HepG2 (cell line): ENCODE results near the gene SGPP1. TPM values are rescaled to one million over a fixed set of nuclear protein-coding genes. Genes with fewer than 3 reads are reported as not detected.
A peak's percentile ranks its signal among the peaks of the same experiment; 100 is the strongest.

Source experiments
- GRHL1 ChIP-seq: sonication (generic); formaldehyde crosslinking; conservative IDR thresholded peaks from 2 replicates; pipeline ENCODE4 v1.8.0; 2022; ENCODE audit warnings: missing genetic modification reagents
- KMT2A ChIP-seq: sonication (generic); formaldehyde crosslinking; IDR thresholded peaks from 2 replicates; pipeline ENCODE4 v1.4.0; 2020; ENCODE audit warnings: missing genetic modification reagents
- MIER2 ChIP-seq: IDR thresholded peaks from 2 replicates; pipeline ENCODE4 v1.6.1; 2016; ENCODE audit warnings: missing biosample characterization, missing genetic modification reagents
- NFYC ChIP-seq: IDR thresholded peaks from 2 replicates; pipeline ENCODE4 v1.6.1; 2016; ENCODE audit warnings: missing genetic modification reagents, missing compliant biosample characterization
- PHF21A ChIP-seq: sonication (generic); formaldehyde crosslinking; IDR thresholded peaks from 2 replicates; pipeline ENCODE4 v1.5.0; 2020; ENCODE audit warnings: mild to moderate bottlenecking, missing genetic modification reagents
- SP140L ChIP-seq: sonication (generic); formaldehyde crosslinking; IDR thresholded peaks from 2 replicates; pipeline ENCODE4 v1.4.0; 2020; ENCODE audit warnings: missing genetic modification reagents, borderline replicate concordance
- ZBTB7B ChIP-seq: sonication (generic); formaldehyde crosslinking; IDR thresholded peaks from 2 replicates; pipeline ENCODE4 v1.4.0; 2020; ENCODE audit warnings: missing genetic modification reagents
- ZFP91 ChIP-seq: sonication (generic); formaldehyde crosslinking; IDR thresholded peaks from 2 replicates; pipeline ENCODE4 v1.9.0; 2022; ENCODE audit warnings: missing genetic modification reagents, mild to moderate bottlenecking, borderline replicate concordance
- ZNF281 ChIP-seq: sonication (generic); formaldehyde crosslinking; IDR thresholded peaks from 2 replicates; pipeline ENCODE4 v1.4.0; 2020; ENCODE audit warnings: missing genetic modification reagents, borderline replicate concordance
- ZNF44 ChIP-seq: sonication (generic); formaldehyde crosslinking; IDR thresholded peaks from 2 replicates; pipeline ENCODE4 v1.5.1; 2020; ENCODE audit warnings: mild to moderate bottlenecking, missing genetic modification reagents
- ZNF567 ChIP-seq: sonication (generic); formaldehyde crosslinking; IDR thresholded peaks from 2 replicates; pipeline ENCODE4 v1.8.1; 2023; ENCODE audit warnings: mild to moderate bottlenecking, missing genetic modification reagents, borderline replicate concordance
- ZNF704 ChIP-seq: sonication (generic); formaldehyde crosslinking; IDR thresholded peaks from 2 replicates; pipeline ENCODE4 v1.8.1; 2023; ENCODE audit warnings: mild to moderate bottlenecking, inconsistent platforms, moderate library complexity, missing genetic modification reagents, borderline replicate concordance
- polyA plus RNA-seq, 8 experiments: library from polyadenylated mRNA; depleted of rRNA in 3 of 8; stranded (reverse) in 7 of 8; unstranded in 1 of 8; fragments of >200 nt; fragmentation: Illumina TruSeq in 4 of 8; extraction: Trizol in 4 of 8; gene quantifications; 2 replicates each; pipeline versions ENCODE4 v1.2.1 to v1.2.3, GENCODE V29; 2011 to 2016; ENCODE audit warnings: low read depth in 4 of 8, missing spikeins in 1 of 8, mixed read lengths in 1 of 8; ENCODE audit not compliant: insufficient read depth in 1 of 8
- total RNA-seq, 5 experiments: library from RNA; depleted of rRNA; stranded (reverse); fragments of >200 nt; fragmentation: Illumina TruSeq; extraction: Trizol; gene quantifications; 2 replicates each; pipeline ENCODE4 v1.2.3, GENCODE V29; 2016; ENCODE audit warnings: low read depth in 1 of 5

Gene SGPP1
- total and polyA plus RNA-seq, 2 of the 13 experiments (the other 11 are each of a cell fraction or from before 2014, with no cell fraction given), result 6.4 to 6.8 TPM

- TF ChIP-seq SP140L (CRISPR knock-in tag) (no peak), ZFP91 (CRISPR knock-in tag) (peak; percentile 93), ZNF567 (CRISPR knock-in tag) (no peak), GRHL1 (CRISPR knock-in tag) (no peak), PHF21A (peak; percentile 93), ZNF281 (CRISPR knock-in tag) (peak; percentile 43; the same call in 1 of the 2 replicates), NFYC (CRISPR knock-in tag) (peak; percentile 92), ZNF704 (peak; percentile 90), KMT2A (CRISPR knock-in tag) (peak; percentile 81), MIER2 (CRISPR knock-in tag) (peak; percentile 37; the same call in 1 of the 2 replicates), ZBTB7B (no peak), ZNF44 (CRISPR knock-in tag) (peak; percentile 95; the same call in 1 of the 2 replicates)
Measured at GRCh38 chr14:63641473-63642228, 86.2 kb downstream of the SGPP1 start, which contains the start of gene WDR89 (continued).
